H1 (cell line): Measurements from ENCODE around the gene JUN.

Source experiments
- BRCA1 ChIP-seq: IDR thresholded peaks from 2 replicates; pipeline ENCODE4 v1.6.1; 2012; ENCODE audit warnings: low read depth, low read length, improper control_type of control experiment
- CHD1 ChIP-seq: IDR thresholded peaks from 2 replicates; pipeline ENCODE4 v1.6.1; 2012; ENCODE audit warnings: low read depth, low read length, improper control_type of control experiment
- CTCF ChIP-seq, 3 experiments: IDR thresholded peaks; 1 replicate in 2 of 3; 2 replicates in 1 of 3; pipeline versions ENCODE4 v1.5.1 to v1.6.1; 2011; ENCODE audit warnings: low read length in 3 of 3, mild to moderate bottlenecking in 3 of 3, inconsistent platforms in 2 of 3, low read depth in 1 of 3, moderate library complexity in 1 of 3; ENCODE audit not compliant: insufficient read depth in 1 of 3; ENCODE audit errors: control extremely low read depth in 1 of 3
- GABPA ChIP-seq: IDR thresholded peaks from 2 replicates; pipeline ENCODE4 v1.6.1; 2011; ENCODE audit warnings: mild to moderate bottlenecking, low read length, moderate library complexity, borderline replicate concordance; ENCODE audit not compliant: insufficient read depth
- KDM1A ChIP-seq: fragments of 200-600, 300-600 bp; sonication (generic); IDR thresholded peaks from 2 replicates; pipeline ENCODE4 v1.7.1; 2016; ENCODE audit warnings: mild to moderate bottlenecking, low read length, borderline replicate concordance
- POLR2A ChIP-seq, 2 experiments: IDR thresholded peaks; 1 replicate in 1 of 2; 2 replicates in 1 of 2; pipeline ENCODE4 v1.6.1; 2011; ENCODE audit warnings: low read depth in 2 of 2, low read length in 2 of 2, mild to moderate bottlenecking in 2 of 2; ENCODE audit errors: control extremely low read depth in 1 of 2
- POLR2AphosphoS5 ChIP-seq: IDR thresholded peaks from 2 replicates; pipeline ENCODE4 v1.6.1; 2011; ENCODE audit warnings: low read depth, low read length
- RAD21 ChIP-seq, 2 experiments: IDR thresholded peaks in 1 of 2; conservative IDR thresholded peaks in 1 of 2; 2 replicates each; pipeline ENCODE4 v1.6.1; 2011; ENCODE audit warnings: low read depth in 2 of 2, low read length in 2 of 2, improper control_type of control experiment in 1 of 2, inconsistent platforms in 1 of 2, mild to moderate bottlenecking in 1 of 2, moderate library complexity in 1 of 2
- TAF1 ChIP-seq: IDR thresholded peaks from 2 replicates; pipeline ENCODE4 v1.6.1; 2011; ENCODE audit warnings: mild to moderate bottlenecking, low read depth, low read length
- TBP ChIP-seq: IDR thresholded peaks from 2 replicates; pipeline ENCODE4 v1.6.1; 2011; ENCODE audit warnings: low read depth, low read length, improper control_type of control experiment
- YY1 ChIP-seq: IDR thresholded peaks from 2 replicates; pipeline ENCODE4 v1.6.1; 2011; ENCODE audit warnings: low read depth, mild to moderate bottlenecking, low read length
- TF ChIP-seq, protein P1 (sequence below): fragments of 300-600 bp; sonication (generic); IDR thresholded peaks from 2 replicates; pipeline ENCODE4 v1.7.1; 2012; ENCODE audit warnings: low read length, moderate library complexity, mild to moderate bottlenecking, inconsistent platforms; ENCODE audit not compliant: insufficient replicate concordance

DNA sequence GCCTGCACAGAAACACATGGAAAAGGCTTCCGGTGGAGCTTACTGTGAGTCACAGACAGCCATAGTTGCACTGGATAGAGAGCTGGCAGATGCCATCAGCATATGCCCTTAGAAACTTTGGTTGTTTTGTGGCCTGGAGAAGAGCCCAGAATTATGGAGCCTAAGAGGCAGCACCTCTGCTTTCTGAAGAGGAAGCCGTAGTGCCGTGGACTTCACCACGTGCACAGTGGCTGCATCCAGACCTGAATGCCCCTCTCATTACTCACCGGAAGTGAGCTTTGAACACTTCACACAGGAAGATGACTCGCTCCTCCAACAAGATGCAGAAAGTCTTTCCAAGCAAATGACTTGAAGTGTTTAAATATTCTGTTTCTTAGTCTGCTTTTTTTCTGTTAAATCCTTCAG is 28.4 kb downstream of the JUN start:
- TF ChIP-seq POLR2A (IDR thresholded peaks at IDR 0.05; ENCODE audit: control extremely low read depth in 1 of 2, low read depth in 2 of 2, low read length in 2 of 2) = no peak
- TF ChIP-seq BRCA1 = no peak
- TF ChIP-seq KDM1A = no peak
- TF ChIP-seq CTCF (IDR thresholded peaks at IDR 0.05; ENCODE audit: control extremely low read depth in 1 of 3, insufficient read depth in 1 of 3, low read depth in 1 of 3, low read length in 3 of 3) = no peak
- TF ChIP-seq RAD21 (IDR thresholded peaks at IDR 0.05 in 1 of 2, conservative IDR thresholded peaks at IDR 0.05 in 1 of 2; ENCODE audit: low read depth in 2 of 2, low read length in 2 of 2) = no peak
- no peak for TF ChIP-seq POLR2AphosphoS5
- TF ChIP-seq, protein P1, sequence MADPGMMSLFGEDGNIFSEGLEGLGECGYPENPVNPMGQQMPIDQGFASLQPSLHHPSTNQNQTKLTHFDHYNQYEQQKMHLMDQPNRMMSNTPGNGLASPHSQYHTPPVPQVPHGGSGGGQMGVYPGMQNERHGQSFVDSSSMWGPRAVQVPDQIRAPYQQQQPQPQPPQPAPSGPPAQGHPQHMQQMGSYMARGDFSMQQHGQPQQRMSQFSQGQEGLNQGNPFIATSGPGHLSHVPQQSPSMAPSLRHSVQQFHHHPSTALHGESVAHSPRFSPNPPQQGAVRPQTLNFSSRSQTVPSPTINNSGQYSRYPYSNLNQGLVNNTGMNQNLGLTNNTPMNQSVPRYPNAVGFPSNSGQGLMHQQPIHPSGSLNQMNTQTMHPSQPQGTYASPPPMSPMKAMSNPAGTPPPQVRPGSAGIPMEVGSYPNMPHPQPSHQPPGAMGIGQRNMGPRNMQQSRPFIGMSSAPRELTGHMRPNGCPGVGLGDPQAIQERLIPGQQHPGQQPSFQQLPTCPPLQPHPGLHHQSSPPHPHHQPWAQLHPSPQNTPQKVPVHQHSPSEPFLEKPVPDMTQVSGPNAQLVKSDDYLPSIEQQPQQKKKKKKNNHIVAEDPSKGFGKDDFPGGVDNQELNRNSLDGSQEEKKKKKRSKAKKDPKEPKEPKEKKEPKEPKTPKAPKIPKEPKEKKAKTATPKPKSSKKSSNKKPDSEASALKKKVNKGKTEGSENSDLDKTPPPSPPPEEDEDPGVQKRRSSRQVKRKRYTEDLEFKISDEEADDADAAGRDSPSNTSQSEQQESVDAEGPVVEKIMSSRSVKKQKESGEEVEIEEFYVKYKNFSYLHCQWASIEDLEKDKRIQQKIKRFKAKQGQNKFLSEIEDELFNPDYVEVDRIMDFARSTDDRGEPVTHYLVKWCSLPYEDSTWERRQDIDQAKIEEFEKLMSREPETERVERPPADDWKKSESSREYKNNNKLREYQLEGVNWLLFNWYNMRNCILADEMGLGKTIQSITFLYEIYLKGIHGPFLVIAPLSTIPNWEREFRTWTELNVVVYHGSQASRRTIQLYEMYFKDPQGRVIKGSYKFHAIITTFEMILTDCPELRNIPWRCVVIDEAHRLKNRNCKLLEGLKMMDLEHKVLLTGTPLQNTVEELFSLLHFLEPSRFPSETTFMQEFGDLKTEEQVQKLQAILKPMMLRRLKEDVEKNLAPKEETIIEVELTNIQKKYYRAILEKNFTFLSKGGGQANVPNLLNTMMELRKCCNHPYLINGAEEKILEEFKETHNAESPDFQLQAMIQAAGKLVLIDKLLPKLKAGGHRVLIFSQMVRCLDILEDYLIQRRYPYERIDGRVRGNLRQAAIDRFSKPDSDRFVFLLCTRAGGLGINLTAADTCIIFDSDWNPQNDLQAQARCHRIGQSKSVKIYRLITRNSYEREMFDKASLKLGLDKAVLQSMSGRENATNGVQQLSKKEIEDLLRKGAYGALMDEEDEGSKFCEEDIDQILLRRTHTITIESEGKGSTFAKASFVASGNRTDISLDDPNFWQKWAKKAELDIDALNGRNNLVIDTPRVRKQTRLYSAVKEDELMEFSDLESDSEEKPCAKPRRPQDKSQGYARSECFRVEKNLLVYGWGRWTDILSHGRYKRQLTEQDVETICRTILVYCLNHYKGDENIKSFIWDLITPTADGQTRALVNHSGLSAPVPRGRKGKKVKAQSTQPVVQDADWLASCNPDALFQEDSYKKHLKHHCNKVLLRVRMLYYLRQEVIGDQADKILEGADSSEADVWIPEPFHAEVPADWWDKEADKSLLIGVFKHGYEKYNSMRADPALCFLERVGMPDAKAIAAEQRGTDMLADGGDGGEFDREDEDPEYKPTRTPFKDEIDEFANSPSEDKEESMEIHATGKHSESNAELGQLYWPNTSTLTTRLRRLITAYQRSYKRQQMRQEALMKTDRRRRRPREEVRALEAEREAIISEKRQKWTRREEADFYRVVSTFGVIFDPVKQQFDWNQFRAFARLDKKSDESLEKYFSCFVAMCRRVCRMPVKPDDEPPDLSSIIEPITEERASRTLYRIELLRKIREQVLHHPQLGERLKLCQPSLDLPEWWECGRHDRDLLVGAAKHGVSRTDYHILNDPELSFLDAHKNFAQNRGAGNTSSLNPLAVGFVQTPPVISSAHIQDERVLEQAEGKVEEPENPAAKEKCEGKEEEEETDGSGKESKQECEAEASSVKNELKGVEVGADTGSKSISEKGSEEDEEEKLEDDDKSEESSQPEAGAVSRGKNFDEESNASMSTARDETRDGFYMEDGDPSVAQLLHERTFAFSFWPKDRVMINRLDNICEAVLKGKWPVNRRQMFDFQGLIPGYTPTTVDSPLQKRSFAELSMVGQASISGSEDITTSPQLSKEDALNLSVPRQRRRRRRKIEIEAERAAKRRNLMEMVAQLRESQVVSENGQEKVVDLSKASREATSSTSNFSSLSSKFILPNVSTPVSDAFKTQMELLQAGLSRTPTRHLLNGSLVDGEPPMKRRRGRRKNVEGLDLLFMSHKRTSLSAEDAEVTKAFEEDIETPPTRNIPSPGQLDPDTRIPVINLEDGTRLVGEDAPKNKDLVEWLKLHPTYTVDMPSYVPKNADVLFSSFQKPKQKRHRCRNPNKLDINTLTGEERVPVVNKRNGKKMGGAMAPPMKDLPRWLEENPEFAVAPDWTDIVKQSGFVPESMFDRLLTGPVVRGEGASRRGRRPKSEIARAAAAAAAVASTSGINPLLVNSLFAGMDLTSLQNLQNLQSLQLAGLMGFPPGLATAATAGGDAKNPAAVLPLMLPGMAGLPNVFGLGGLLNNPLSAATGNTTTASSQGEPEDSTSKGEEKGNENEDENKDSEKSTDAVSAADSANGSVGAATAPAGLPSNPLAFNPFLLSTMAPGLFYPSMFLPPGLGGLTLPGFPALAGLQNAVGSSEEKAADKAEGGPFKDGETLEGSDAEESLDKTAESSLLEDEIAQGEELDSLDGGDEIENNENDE = no peak
- TF ChIP-seq YY1 = no peak
- TF ChIP-seq GABPA = no peak
- TF ChIP-seq TAF1 = no peak
- no peak for TF ChIP-seq TBP
- TF ChIP-seq CHD1 = no peak
